Measurements from ENCODE around the gene ANKRD12. TPM values are rescaled to one million over a fixed set of nuclear protein-coding genes. Genes with fewer than 3 reads are reported as not detected.

ANKRD12 gene
- total RNA-seq, 1 donor from 2014 or later = 36.3 TPM

GRCh38 chr18:9182852-9183399 is 46.3 kb downstream of the ANKRD12 start:
- DNase-seq (ENCODE audit: low read depth) = no peak

- no peak for DNase-seq (ENCODE audit: low read depth)
Measured at GRCh38 chr18:9184998-9185613, 48.5 kb downstream of the ANKRD12 start.

GRCh38 chr18:9188359-9189231 is 52.0 kb downstream of the ANKRD12 start:
- no peak for DNase-seq (ENCODE audit: low read depth)

- no peak for DNase-seq (ENCODE audit: low read depth)
Measured at GRCh38 chr18:9189491-9189890, 52.9 kb downstream of the ANKRD12 start.

GRCh38 chr18:9191658-9192256 is 55.2 kb downstream of the ANKRD12 start:
- DNase-seq (ENCODE audit: low read depth) = no peak

GRCh38 chr18:9193031-9193430 is 56.5 kb downstream of the ANKRD12 start:
- DNase-seq (ENCODE audit: low read depth) = no peak

- DNase-seq (ENCODE audit: low read depth) = no peak
Measured at GRCh38 chr18:9196568-9196967, 60.0 kb downstream of the ANKRD12 start.

GRCh38 chr18:9199681-9200080 is 63.1 kb downstream of the ANKRD12 start:
- DNase-seq (ENCODE audit: low read depth) = no peak

GRCh38 chr18:9201224-9201623 is 64.6 kb downstream of the ANKRD12 start:
- DNase-seq (ENCODE audit: low read depth) = no peak

GRCh38 chr18:9204659-9205058 is 68.1 kb downstream of the ANKRD12 start:
- DNase-seq (ENCODE audit: low read depth) = no peak

- DNase-seq (ENCODE audit: low read depth) = no peak
Measured at GRCh38 chr18:9206421-9206820, 69.8 kb downstream of the ANKRD12 start.

- DNase-seq (ENCODE audit: low read depth) = no peak
Measured at GRCh38 chr18:9209279-9209678, 72.7 kb downstream of the ANKRD12 start.

- no peak for DNase-seq (ENCODE audit: low read depth)
Measured at GRCh38 chr18:9210966-9211365, 74.4 kb downstream of the ANKRD12 start.

GRCh38 chr18:9211955-9212354 is 75.4 kb downstream of the ANKRD12 start:
- no peak for DNase-seq (ENCODE audit: low read depth)

- DNase-seq (ENCODE audit: low read depth) = no peak
Measured at GRCh38 chr18:9215221-9215933, 78.8 kb downstream of the ANKRD12 start.

- no peak for DNase-seq (ENCODE audit: low read depth)
Measured at GRCh38 chr18:9216459-9216858, 79.9 kb downstream of the ANKRD12 start.

GRCh38 chr18:9217743-9218451 is 81.3 kb downstream of the ANKRD12 start:
- DNase-seq (ENCODE audit: low read depth) = no peak

- no peak for DNase-seq (ENCODE audit: low read depth)
Measured at GRCh38 chr18:9221040-9221439, 84.5 kb downstream of the ANKRD12 start.

- DNase-seq (ENCODE audit: low read depth) = no peak
Measured at GRCh38 chr18:9221661-9222060, 85.1 kb downstream of the ANKRD12 start.

GRCh38 chr18:9223356-9223755 is 86.8 kb downstream of the ANKRD12 start:
- DNase-seq (ENCODE audit: low read depth) = no peak

GRCh38 chr18:9226463-9226862 is 89.9 kb downstream of the ANKRD12 start:
- DNase-seq (ENCODE audit: low read depth) = no peak

All from myocyte (in vitro differentiated cells).